ENCODE data around the gene KLK8.
"Not testable (repeated sequence)": the region's sequence is repeated elsewhere in the genome, so short reads cannot be mapped to it uniquely, and the experiment has no call there.

The KLK8 gene

GRCh38 chr19:50998686-50999085 is 2.7 kb downstream of the KLK8 start:
- DNase-seq (ENCODE audit: low read depth, low spot score), result no peak
- no peak overlapping the region for H3K4me3 ChIP-seq (ENCODE audit: low read length)

GRCh38 chr19:50998061-50998460 is 3.3 kb downstream of the KLK8 start:
- no peak overlapping the region for H3K4me3 ChIP-seq (ENCODE audit: low read length)
- no peak for DNase-seq (ENCODE audit: low read depth, low spot score)

- peak; percentile 39 for DNase-seq (ENCODE audit: low read depth, low spot score)
- H3K4me3 ChIP-seq (ENCODE audit: low read length), result no peak overlapping the region
Observed at GRCh38 chr19:50994129-50994528, 7.3 kb downstream of the KLK8 start.

GRCh38 chr19:50992666-50993035 is 8.8 kb downstream of the KLK8 start:
- DNase-seq (ENCODE audit: low read depth, low spot score), result no peak
- H3K4me3 ChIP-seq (ENCODE audit: low read length), result no peak overlapping the region

- H3K4me3 ChIP-seq (ENCODE audit: low read length); DNase-seq (ENCODE audit: low read depth, low spot score): not testable (repeated sequence)
Observed at GRCh38 chr19:50984416-50984815, 17.0 kb downstream of the KLK8 start.

- DNase-seq (ENCODE audit: low read depth, low spot score), result no peak
- no peak within 1 kb of the TSS for H3K4me3 ChIP-seq (ENCODE audit: low read length)
Observed at GRCh38 chr19:50983625-50984292, 17.6 kb downstream of the KLK8 start, which contains the start of gene KLK7. Gene KLK7, minus strand, starts transcription at chr19:50983917. Its CDS starts 1,518 bp downstream, at chr19:50982399.

GRCh38 chr19:50982186-50982585 is 19.2 kb downstream of the KLK8 start:
- H3K4me3 ChIP-seq (ENCODE audit: low read length), result no peak overlapping the region

GRCh38 chr19:50981587-50982146 is 19.7 kb downstream of the KLK8 start:
- no peak for DNase-seq (ENCODE audit: low read depth, low spot score)
- H3K4me3 ChIP-seq (ENCODE audit: low read length), result no peak overlapping the region

More at GRCh38 chr19:50982186-50982585, 19.2 kb downstream of the KLK8 start:
- no peak for DNase-seq (ENCODE audit: low read depth, low spot score)

GRCh38 chr19:50980208-50980607 is 21.2 kb downstream of the KLK8 start:
- H3K4me3 ChIP-seq (ENCODE audit: low read length), result no peak overlapping the region
- DNase-seq (ENCODE audit: low read depth, low spot score), result no peak

- no peak for DNase-seq (ENCODE audit: low read depth, low spot score)
- H3K4me3 ChIP-seq (ENCODE audit: low read length), result no peak overlapping the region
Observed at GRCh38 chr19:50979758-50980157, 21.6 kb downstream of the KLK8 start.

GRCh38 chr19:50978772-50979390 is 22.5 kb downstream of the KLK8 start:
- DNase-seq (ENCODE audit: low read depth, low spot score), result no peak
- H3K4me3 ChIP-seq (ENCODE audit: low read length), result no peak overlapping the region

GRCh38 chr19:50977626-50978025 is 23.8 kb downstream of the KLK8 start:
- no peak overlapping the region for H3K4me3 ChIP-seq (ENCODE audit: low read length)
- no peak for DNase-seq (ENCODE audit: low read depth, low spot score)

- H3K4me3 ChIP-seq (ENCODE audit: low read length), result no peak overlapping the region
Observed at GRCh38 chr19:50975766-50976165, 25.6 kb downstream of the KLK8 start.

GRCh38 chr19:50974702-50975556 is 26.5 kb downstream of the KLK8 start:
- DNase-seq (ENCODE audit: low read depth, low spot score), result no peak
- no peak overlapping the region for H3K4me3 ChIP-seq (ENCODE audit: low read length)

More at GRCh38 chr19:50975766-50976165, 25.6 kb downstream of the KLK8 start:
- DNase-seq (ENCODE audit: low read depth, low spot score), result no peak

GRCh38 chr19:50972795-50973376 is 28.5 kb downstream of the KLK8 start:
- H3K4me3 ChIP-seq (ENCODE audit: low read length), result no peak overlapping the region
- no peak for DNase-seq (ENCODE audit: low read depth, low spot score)

- H3K4me3 ChIP-seq (ENCODE audit: low read length); DNase-seq (ENCODE audit: low read depth, low spot score): not testable (repeated sequence)
Observed at GRCh38 chr19:50969810-50970209, 31.6 kb downstream of the KLK8 start.

- DNase-seq (ENCODE audit: low read depth, low spot score), result no peak
- no peak within 1 kb of the TSS for H3K4me3 ChIP-seq (ENCODE audit: low read length)
Observed at GRCh38 chr19:50969413-50969760, 32.0 kb downstream of the KLK8 start, which contains the start of gene KLK6. Gene KLK6, minus strand, starts transcription at chr19:50969591. Its CDS starts 1,487 bp downstream, at chr19:50968104.

GRCh38 chr19:50968716-50969412 is 32.5 kb downstream of the KLK8 start:
- no peak overlapping the region for H3K4me3 ChIP-seq (ENCODE audit: low read length)
- no peak for DNase-seq (ENCODE audit: low read depth, low spot score)

Data from Jurkat, Clone E6-1 (cell line).